HuH-7 (cell line): ENCODE data around the gene DNAJB6.
"Not testable (repeated sequence)": the region's sequence is repeated elsewhere in the genome, so short reads cannot be mapped to it uniquely, and the experiment has no call there.

Experiments used
- DNase-seq: peaks from one replicate; pipeline ENCODE4 v3.0.0; 2011; ENCODE audit warnings: low spot score

The DNAJB6 gene

GRCh38 chr7:157442993-157443831 is 106.4 kb downstream of the DNAJB6 start:
- no peak for DNase-seq

- DNase-seq: no peak
Observed at GRCh38 chr7:157444011-157444842, 107.4 kb downstream of the DNAJB6 start.

GRCh38 chr7:157444843-157445135 is 108.0 kb downstream of the DNAJB6 start:
- DNase-seq: no peak

GRCh38 chr7:157445246-157445955 is 108.6 kb downstream of the DNAJB6 start:
- no peak for DNase-seq

GRCh38 chr7:157445956-157446295 is 109.1 kb downstream of the DNAJB6 start:
- no peak for DNase-seq

- DNase-seq: no peak
Observed at GRCh38 chr7:157446322-157446721, 109.5 kb downstream of the DNAJB6 start.

GRCh38 chr7:157454003-157454402 is 117.2 kb downstream of the DNAJB6 start:
- DNase-seq: not testable (repeated sequence)

GRCh38 chr7:157457355-157458253 is 120.8 kb downstream of the DNAJB6 start:
- DNase-seq: no peak

GRCh38 chr7:157458254-157458633 is 121.4 kb downstream of the DNAJB6 start:
- no peak for DNase-seq

GRCh38 chr7:157459966-157460365 is 123.2 kb downstream of the DNAJB6 start:
- no peak for DNase-seq

- no peak for DNase-seq
Observed at GRCh38 chr7:157460721-157461120, 123.9 kb downstream of the DNAJB6 start.

GRCh38 chr7:157461573-157462418 is 125.0 kb downstream of the DNAJB6 start:
- DNase-seq: no peak

GRCh38 chr7:157462419-157462771 is 125.6 kb downstream of the DNAJB6 start:
- DNase-seq: no peak

GRCh38 chr7:157462840-157463239 is 126.0 kb downstream of the DNAJB6 start:
- no peak for DNase-seq

- DNase-seq: no peak
Observed at GRCh38 chr7:157463245-157463644, 126.4 kb downstream of the DNAJB6 start.

GRCh38 chr7:157464111-157464970 is 127.5 kb downstream of the DNAJB6 start:
- no peak for DNase-seq

GRCh38 chr7:157464971-157465886 is 128.4 kb downstream of the DNAJB6 start:
- no peak for DNase-seq

GRCh38 chr7:157465891-157466866 is 129.4 kb downstream of the DNAJB6 start:
- no peak for DNase-seq
